Ishikawa (cell line): Measurements from ENCODE around the gene GBGT1.

ENCODE experiments used
- CEBPB ChIP-seq: IDR thresholded peaks from 2 replicates; pipeline ENCODE4 v1.6.1; 2012
- CREB1 ChIP-seq: IDR thresholded peaks from 2 replicates; pipeline ENCODE4 v1.6.1; 2012; ENCODE audit warnings: low read depth
- EGR1 ChIP-seq: IDR thresholded peaks from 2 replicates; pipeline ENCODE4 v1.6.1; 2012
- EP300 ChIP-seq: IDR thresholded peaks from 2 replicates; pipeline ENCODE4 v1.6.1; 2012; ENCODE audit warnings: borderline replicate concordance
- FOXM1 ChIP-seq: IDR thresholded peaks from 2 replicates; pipeline ENCODE4 v1.6.1; 2012; ENCODE audit warnings: low read depth, borderline replicate concordance
- MAX ChIP-seq: IDR thresholded peaks from 2 replicates; pipeline ENCODE4 v1.6.1; 2012
- NFIC ChIP-seq: IDR thresholded peaks from 2 replicates; pipeline ENCODE4 v1.6.1; 2012
- RAD21 ChIP-seq: IDR thresholded peaks from 2 replicates; pipeline ENCODE4 v1.6.1; 2012; ENCODE audit warnings: low read depth
- REST ChIP-seq: IDR thresholded peaks from 2 replicates; pipeline ENCODE4 v1.6.1; 2012; ENCODE audit warnings: low read depth, mild to moderate bottlenecking
- TAF1 ChIP-seq: IDR thresholded peaks from 2 replicates; pipeline ENCODE4 v1.6.1; 2012; ENCODE audit warnings: low read depth, mild to moderate bottlenecking
- TCF12 ChIP-seq: IDR thresholded peaks from 2 replicates; pipeline ENCODE4 v1.6.1; 2012; ENCODE audit warnings: low read depth
- TEAD4 ChIP-seq: IDR thresholded peaks from 2 replicates; pipeline ENCODE4 v1.6.1; 2012
- USF1 ChIP-seq: IDR thresholded peaks from 2 replicates; pipeline ENCODE4 v1.6.1; 2012
- YY1 ChIP-seq: IDR thresholded peaks from 2 replicates; pipeline ENCODE4 v1.6.1; 2012; ENCODE audit warnings: low read depth
- ZBTB7A ChIP-seq: IDR thresholded peaks from 2 replicates; pipeline ENCODE4 v1.6.1; 2012; ENCODE audit warnings: low read depth

The GBGT1 gene

GRCh38 chr9:133114886-133115603, 48.7 kb downstream of the GBGT1 start:
- TF ChIP-seq YY1 (no peak), EGR1 (no peak), CEBPB (no peak), NFIC (no peak), REST (no peak), EP300 (no peak), TEAD4 (no peak), RAD21 (no peak), ZBTB7A (no peak), FOXM1 (no peak), TAF1 (no peak), USF1 (no peak)

GRCh38 chr9:133113949-133114885, 49.5 kb downstream of the GBGT1 start:
- no peak for TF ChIP-seq TAF1
- no peak for TF ChIP-seq FOXM1
- TF ChIP-seq TCF12: no peak
- no peak for TF ChIP-seq ZBTB7A
- TF ChIP-seq EP300: no peak
- no peak for TF ChIP-seq TEAD4
- TF ChIP-seq MAX: no peak

GRCh38 chr9:133113163-133113948, 50.4 kb downstream of the GBGT1 start:
- TF ChIP-seq YY1 (no peak), REST (no peak)

- no peak for TF ChIP-seq NFIC
- no peak for TF ChIP-seq TCF12
- no peak for TF ChIP-seq CREB1
- no peak for TF ChIP-seq TEAD4
- no peak for TF ChIP-seq RAD21
- TF ChIP-seq CEBPB: no peak
- no peak for TF ChIP-seq MAX
- TF ChIP-seq ZBTB7A: no peak
- no peak for TF ChIP-seq FOXM1
- no peak for TF ChIP-seq YY1
- no peak for TF ChIP-seq REST
- no peak for TF ChIP-seq TAF1
- no peak for TF ChIP-seq EGR1
- no peak for TF ChIP-seq EP300
- no peak for TF ChIP-seq USF1
Measured at GRCh38 chr9:133112663-133113026, 51.1 kb downstream of the GBGT1 start.
